ENCODE measurements around the gene GOSR1. TPM values are rescaled to one million over a fixed set of nuclear protein-coding genes. Genes with fewer than 3 reads are reported as not detected.
"Not testable (repeated sequence)": the region's sequence is repeated elsewhere in the genome, so short reads cannot be mapped to it uniquely, and the experiment has no call there.

Gene GOSR1
- total RNA-seq, 1 experiment from 2014 or later = 58.1 TPM

GRCh38 chr17:30458371-30458770 lies 18.8 kb upstream of the GOSR1 start:
- H2AFZ ChIP-seq (ENCODE audit: low read length) = no peak overlapping the region
- H3K18ac ChIP-seq (ENCODE audit: insufficient read length, low read depth, low read length) = no peak overlapping the region
- H3K36me3 Mint-ChIP-seq (ENCODE audit: insufficient read depth in 1 of 3, low read depth in 3 of 3) = peaks cover 33 to 57% (median 56%) of the 10 kb centered on the region in 3 experiments

GRCh38 chr17:30458797-30459413 lies 18.3 kb upstream of the GOSR1 start:
- not testable (repeated sequence) for H2BK120ac ChIP-seq (ENCODE audit: low read depth, low read length, poor library complexity, severe bottlenecking); H3K27ac Mint-ChIP-seq
- peaks cover 29 to 52% (median 51%) of the 10 kb centered on the region in 3 experiments for H3K36me3 Mint-ChIP-seq (ENCODE audit: insufficient read depth in 1 of 3, low read depth in 3 of 3)

More at GRCh38 chr17:30458371-30458770, 18.8 kb upstream of the GOSR1 start:
- Histone ChIP-seq H2BK20ac (ENCODE audit: low read depth, low read length, poor library complexity, severe bottlenecking) (no peak overlapping the region), H3K9me3 (ENCODE audit: control insufficient read depth, low read depth, low read length) (no peaks in the 10 kb centered on the region), H3K27me3 (ENCODE audit: insufficient read depth, low read length) (no peaks in the 10 kb centered on the region), H3K4ac (ENCODE audit: low read depth, low read length) (no peak overlapping the region), H3K23ac (ENCODE audit: insufficient read length, low read depth, low read length) (no peak overlapping the region), H2BK12ac (ENCODE audit: insufficient read length, low read depth, low read length) (no peak overlapping the region), H2BK120ac (ENCODE audit: low read depth, low read length, poor library complexity, severe bottlenecking) (no peak overlapping the region), H3K79me1 (ENCODE audit: insufficient read depth, low read depth, low read length, poor library complexity, severe bottlenecking) (no peaks in the 10 kb centered on the region), H3K79me2 (ENCODE audit: insufficient read depth, low read length) (no peaks in the 10 kb centered on the region), H3K23me2 (ENCODE audit: insufficient read length, low read depth, low read length, poor library complexity, severe bottlenecking) (no peaks in the 10 kb centered on the region), H4K91ac (ENCODE audit: insufficient read length, low read depth, low read length) (no peak overlapping the region), H3K9ac (ENCODE audit: extremely low read depth, insufficient read length, low read length) (no peak overlapping the region), H2BK15ac (ENCODE audit: low read depth, low read length) (no peak overlapping the region), H2AK5ac (ENCODE audit: insufficient read length, low read length) (no peak overlapping the region), H2BK5ac (ENCODE audit: insufficient read length, low read length) (no peak overlapping the region), H3K56ac (ENCODE audit: insufficient read length, low read depth, low read length) (no peak overlapping the region), H4K20me1 (ENCODE audit: control insufficient read depth, insufficient read depth, insufficient read length) (no peaks in the 10 kb centered on the region), H3K27ac (ENCODE audit: insufficient read length, low read depth, low read length) (no peak overlapping the region), H4K5ac (ENCODE audit: insufficient read length, low read depth, low read length) (no peak overlapping the region), H3K4me2 (ENCODE audit: insufficient read depth, insufficient read length, low read length) (no peak overlapping the region), H3K14ac (ENCODE audit: insufficient read depth, low read length) (no peak overlapping the region), H3T11ph (ENCODE audit: low read length) (no peak overlapping the region), H3K4me1 (ENCODE audit: insufficient read depth, low read length) (no peaks in the 10 kb centered on the region), H4K8ac (replicated peaks; ENCODE audit: insufficient read length, low read depth, low read length) (no peak overlapping the region)
- no CpG with 5 or more reads among the region's 6 CpGs for WGBS (ENCODE audit: extremely low coverage, insufficient read length, low lambda C conversion rate)
- peaks cover 3 to 5% of the 10 kb centered on the region in 2 experiments; a peak in 2 of 5 replicates for H3K9me3 Mint-ChIP-seq
- H3K4me3 Mint-ChIP-seq = no peak overlapping the region
- no peak for DNase-seq
- H3K27me3 Mint-ChIP-seq (ENCODE audit: low read depth) = no peaks in the 10 kb centered on the region
- H3K4me1 Mint-ChIP-seq = no peaks in the 10 kb centered on the region
- no peak overlapping the region for H3K27ac Mint-ChIP-seq
- TF ChIP-seq CTCF (conservative IDR thresholded peaks at IDR 0.05) = no peak

More at GRCh38 chr17:30458797-30459413, 18.3 kb upstream of the GOSR1 start:
- not testable (repeated sequence) for H3K4ac ChIP-seq (ENCODE audit: low read depth, low read length); H4K91ac ChIP-seq (ENCODE audit: insufficient read length, low read depth, low read length); H3T11ph ChIP-seq (ENCODE audit: low read length); H3K4me3 Mint-ChIP-seq; H3K9me3 ChIP-seq (ENCODE audit: control insufficient read depth, low read depth, low read length); H4K8ac ChIP-seq (replicated peaks; ENCODE audit: insufficient read length, low read depth, low read length); H3K23ac ChIP-seq (ENCODE audit: insufficient read length, low read depth, low read length); H2BK12ac ChIP-seq (ENCODE audit: insufficient read length, low read depth, low read length); H3K27me3 Mint-ChIP-seq (ENCODE audit: low read depth); H3K27me3 ChIP-seq (ENCODE audit: insufficient read depth, low read length); H2BK15ac ChIP-seq (ENCODE audit: low read depth, low read length); H2AFZ ChIP-seq (ENCODE audit: low read length); H3K9ac ChIP-seq (ENCODE audit: extremely low read depth, insufficient read length, low read length); DNase-seq; H3K56ac ChIP-seq (ENCODE audit: insufficient read length, low read depth, low read length); H2BK5ac ChIP-seq (ENCODE audit: insufficient read length, low read length); H3K23me2 ChIP-seq (ENCODE audit: insufficient read length, low read depth, low read length, poor library complexity, severe bottlenecking); H3K4me1 Mint-ChIP-seq; H2BK20ac ChIP-seq (ENCODE audit: low read depth, low read length, poor library complexity, severe bottlenecking); H4K5ac ChIP-seq (ENCODE audit: insufficient read length, low read depth, low read length); H3K18ac ChIP-seq (ENCODE audit: insufficient read length, low read depth, low read length); H3K14ac ChIP-seq (ENCODE audit: insufficient read depth, low read length); H3K9me3 Mint-ChIP-seq; H3K4me2 ChIP-seq (ENCODE audit: insufficient read depth, insufficient read length, low read length); H2AK5ac ChIP-seq (ENCODE audit: insufficient read length, low read length); H3K4me1 ChIP-seq (ENCODE audit: insufficient read depth, low read length); H3K79me2 ChIP-seq (ENCODE audit: insufficient read depth, low read length); H4K20me1 ChIP-seq (ENCODE audit: control insufficient read depth, insufficient read depth, insufficient read length); H3K79me1 ChIP-seq (ENCODE audit: insufficient read depth, low read depth, low read length, poor library complexity, severe bottlenecking); H3K27ac ChIP-seq (ENCODE audit: insufficient read length, low read depth, low read length)
- WGBS (ENCODE audit: extremely low coverage, insufficient read length, low lambda C conversion rate) = no CpG with 5 or more reads among the region's 5 CpGs
